ENCODE measurements around the gene CALR3. TPM values are rescaled to one million over a fixed set of nuclear protein-coding genes. Genes with fewer than 3 reads are reported as not detected.

The CALR3 gene
- total RNA-seq, 1 donor from 2014 or later: not detected

DNA sequence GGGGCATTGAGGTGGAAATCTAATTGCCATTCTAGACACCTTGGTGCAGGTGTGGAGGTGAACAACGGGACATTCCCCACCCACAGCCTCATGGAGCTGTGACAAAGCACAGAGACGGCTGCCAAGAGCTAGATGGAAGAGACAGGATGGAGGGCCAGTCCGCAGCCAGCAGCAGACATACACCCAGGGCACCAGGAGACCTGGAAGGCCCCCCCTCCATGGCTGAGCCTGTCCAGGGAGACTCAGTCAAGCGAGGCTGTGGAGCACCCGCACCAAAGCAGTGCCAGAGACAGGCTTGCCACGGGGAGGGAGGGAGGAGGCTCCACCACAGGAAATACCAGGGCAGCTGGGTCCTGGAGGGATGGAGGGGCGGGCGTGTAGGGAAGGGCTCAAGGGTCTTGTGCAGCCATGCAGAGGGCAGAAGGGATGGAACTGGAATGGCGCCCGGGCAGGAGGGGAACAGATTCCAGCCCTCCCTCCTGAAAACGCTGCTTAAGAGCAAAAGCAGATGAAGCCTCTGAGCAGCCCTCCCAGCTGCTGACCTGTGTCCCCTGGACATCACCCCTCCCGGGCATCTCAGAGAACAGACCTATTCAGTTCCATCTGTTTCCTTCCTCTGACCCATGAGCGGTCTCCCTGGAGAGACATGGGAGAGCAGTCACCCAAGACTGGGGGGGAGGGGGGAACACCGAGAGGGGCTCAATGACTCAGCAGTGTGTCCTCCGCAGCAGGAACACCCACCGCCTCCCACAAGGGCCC is 38.6 kb downstream of the CALR3 start:
- Histone ChIP-seq H3K4me3 (peak overlapping the region; percentile 14 to 31), H3K36me3 (no peaks in the 10 kb centered on the region), H3K4me1 (peaks cover 75% of the 10 kb centered on the region), H3K27ac (peak overlapping the region; percentile 80), H3K9me3 (no peaks in the 10 kb centered on the region), H3K27me3 (no peaks in the 10 kb centered on the region)
- DNase-seq (ENCODE audit: extremely low spot score in 2 of 2): no peak
- intact Hi-C loops (cut with DNase I): no loop called here
- TF ChIP-seq POLR2AphosphoS5 (IDR thresholded peaks at IDR 0.05; ENCODE audit: insufficient read depth in 1 of 2, low read depth in 1 of 2): peak in 1 of 2 donors; percentile 37
- TF ChIP-seq, protein P1, sequence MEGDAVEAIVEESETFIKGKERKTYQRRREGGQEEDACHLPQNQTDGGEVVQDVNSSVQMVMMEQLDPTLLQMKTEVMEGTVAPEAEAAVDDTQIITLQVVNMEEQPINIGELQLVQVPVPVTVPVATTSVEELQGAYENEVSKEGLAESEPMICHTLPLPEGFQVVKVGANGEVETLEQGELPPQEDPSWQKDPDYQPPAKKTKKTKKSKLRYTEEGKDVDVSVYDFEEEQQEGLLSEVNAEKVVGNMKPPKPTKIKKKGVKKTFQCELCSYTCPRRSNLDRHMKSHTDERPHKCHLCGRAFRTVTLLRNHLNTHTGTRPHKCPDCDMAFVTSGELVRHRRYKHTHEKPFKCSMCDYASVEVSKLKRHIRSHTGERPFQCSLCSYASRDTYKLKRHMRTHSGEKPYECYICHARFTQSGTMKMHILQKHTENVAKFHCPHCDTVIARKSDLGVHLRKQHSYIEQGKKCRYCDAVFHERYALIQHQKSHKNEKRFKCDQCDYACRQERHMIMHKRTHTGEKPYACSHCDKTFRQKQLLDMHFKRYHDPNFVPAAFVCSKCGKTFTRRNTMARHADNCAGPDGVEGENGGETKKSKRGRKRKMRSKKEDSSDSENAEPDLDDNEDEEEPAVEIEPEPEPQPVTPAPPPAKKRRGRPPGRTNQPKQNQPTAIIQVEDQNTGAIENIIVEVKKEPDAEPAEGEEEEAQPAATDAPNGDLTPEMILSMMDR (IDR thresholded peaks at IDR 0.05): no peak
- no peak for TF ChIP-seq POLR2A (IDR thresholded peaks at IDR 0.05)

DNA sequence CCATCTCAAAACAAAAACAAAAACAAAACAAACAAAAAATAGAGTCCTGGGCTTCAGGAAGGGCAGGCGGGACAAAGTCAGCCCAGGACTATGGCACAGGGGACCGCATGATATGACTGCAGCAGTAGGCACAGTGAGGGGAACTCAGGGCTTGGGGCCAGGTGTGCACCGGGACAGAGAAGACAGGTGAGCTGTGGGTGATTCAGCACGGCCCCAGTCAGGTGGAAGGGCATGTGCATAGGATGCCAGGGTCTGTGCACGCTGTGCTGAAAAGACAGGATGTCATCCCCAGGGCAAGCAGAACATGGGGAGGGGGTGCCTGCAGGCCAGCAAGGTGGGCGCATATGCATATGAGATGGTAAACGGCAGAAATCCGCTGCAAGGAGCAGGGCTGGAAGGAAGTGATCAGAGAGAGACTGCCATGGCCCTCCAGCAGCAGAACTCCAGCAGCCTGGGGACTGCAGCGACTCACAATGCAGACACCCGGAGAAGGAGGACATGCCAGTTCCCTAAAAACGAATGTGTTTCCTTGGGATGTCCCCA is 39.2 kb downstream of the CALR3 start:
- no peak for DNase-seq (ENCODE audit: extremely low spot score in 2 of 2)
- no peaks in the 10 kb centered on the region for H3K9me3 ChIP-seq
- no peak for TF ChIP-seq POLR2AphosphoS5 (IDR thresholded peaks at IDR 0.05; ENCODE audit: insufficient read depth in 1 of 2, low read depth in 1 of 2)
- no peak for TF ChIP-seq POLR2A (IDR thresholded peaks at IDR 0.05)
- TF ChIP-seq, protein P1 (IDR thresholded peaks at IDR 0.05): no peak
- intact Hi-C loops (cut with DNase I): no loop called here
- H3K27ac ChIP-seq: peak overlapping the region; percentile 80
- H3K27me3 ChIP-seq: no peaks in the 10 kb centered on the region
- peak overlapping the region in 1 of 2 donors; percentile 31 for H3K4me3 ChIP-seq
- no peaks in the 10 kb centered on the region for H3K36me3 ChIP-seq
- peaks cover 75% of the 10 kb centered on the region for H3K4me1 ChIP-seq

DNA sequence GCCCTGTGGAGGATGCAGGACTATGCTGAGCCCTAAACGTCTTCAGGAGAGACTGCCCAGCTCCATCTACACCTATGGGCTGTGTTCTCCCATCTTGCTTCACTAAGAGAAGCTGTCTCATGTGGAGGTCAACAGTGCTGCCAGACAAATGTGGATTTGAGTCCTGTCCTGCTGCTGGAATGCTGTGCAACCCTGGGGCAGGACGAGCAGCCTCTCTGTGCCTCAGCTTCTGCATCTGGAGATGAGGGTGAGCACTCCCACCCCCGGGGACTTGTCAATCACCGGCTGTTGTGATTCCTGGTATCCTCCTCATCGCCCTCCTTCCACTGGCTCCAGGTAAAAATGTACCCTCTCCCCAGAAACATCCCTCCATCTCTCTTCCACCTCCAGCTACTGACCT is 40.5 kb downstream of the CALR3 start:
- H3K4me3 ChIP-seq: no peak overlapping the region
- DNase-seq (ENCODE audit: extremely low spot score in 2 of 2): no peak
- H3K27ac ChIP-seq: peak overlapping the region; percentile 80
- intact Hi-C loops (cut with DNase I): no loop called here
- no peaks in the 10 kb centered on the region for H3K36me3 ChIP-seq
- H3K4me1 ChIP-seq: peaks cover 72% of the 10 kb centered on the region
- no peak for TF ChIP-seq POLR2A (IDR thresholded peaks at IDR 0.05)
- TF ChIP-seq, protein P1 (IDR thresholded peaks at IDR 0.05): no peak
- TF ChIP-seq POLR2AphosphoS5 (IDR thresholded peaks at IDR 0.05; ENCODE audit: insufficient read depth in 1 of 2, low read depth in 1 of 2): no peak
- no peaks in the 10 kb centered on the region for H3K9me3 ChIP-seq
- H3K27me3 ChIP-seq: no peaks in the 10 kb centered on the region

DNA sequence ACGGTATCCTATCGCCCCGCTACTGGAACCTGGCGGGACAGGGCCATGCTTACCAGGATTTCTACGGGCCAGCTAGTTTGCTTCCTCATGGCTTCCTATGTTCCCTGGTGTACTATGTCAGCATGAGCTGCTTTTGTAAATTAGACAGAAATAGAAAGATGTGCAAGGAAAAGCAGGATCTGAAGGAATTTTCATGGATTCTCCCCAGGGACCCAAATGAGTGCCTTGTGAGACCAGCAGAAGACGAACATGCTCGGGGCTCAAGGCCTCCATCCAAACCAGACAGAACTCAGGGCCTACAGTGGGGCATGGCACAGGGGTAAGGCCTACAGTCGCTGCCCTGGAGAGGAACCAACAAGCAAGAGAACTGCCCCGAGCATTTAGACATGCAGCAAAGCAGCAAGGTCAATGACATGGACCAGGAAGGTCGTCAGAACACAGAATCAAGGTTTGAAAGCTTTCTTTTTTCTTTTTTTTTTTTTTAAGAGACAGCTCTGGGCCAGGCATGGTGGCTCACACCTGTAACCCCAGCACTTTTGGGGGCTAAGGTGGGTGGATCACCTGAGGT is 41.5 kb downstream of the CALR3 start:
- no peak overlapping the region for H3K4me3 ChIP-seq
- no peaks in the 10 kb centered on the region for H3K9me3 ChIP-seq
- H3K4me1 ChIP-seq: peaks cover 63% of the 10 kb centered on the region
- intact Hi-C loops (cut with DNase I): no loop called here
- no peak for DNase-seq (ENCODE audit: extremely low spot score in 2 of 2)
- no peaks in the 10 kb centered on the region for H3K36me3 ChIP-seq
- H3K27me3 ChIP-seq: no peaks in the 10 kb centered on the region
- TF ChIP-seq, protein P1 (IDR thresholded peaks at IDR 0.05): no peak
- TF ChIP-seq POLR2A (IDR thresholded peaks at IDR 0.05): no peak
- TF ChIP-seq POLR2AphosphoS5 (IDR thresholded peaks at IDR 0.05; ENCODE audit: insufficient read depth in 1 of 2, low read depth in 1 of 2): no peak
- H3K27ac ChIP-seq: peak overlapping the region; percentile 63

DNA sequence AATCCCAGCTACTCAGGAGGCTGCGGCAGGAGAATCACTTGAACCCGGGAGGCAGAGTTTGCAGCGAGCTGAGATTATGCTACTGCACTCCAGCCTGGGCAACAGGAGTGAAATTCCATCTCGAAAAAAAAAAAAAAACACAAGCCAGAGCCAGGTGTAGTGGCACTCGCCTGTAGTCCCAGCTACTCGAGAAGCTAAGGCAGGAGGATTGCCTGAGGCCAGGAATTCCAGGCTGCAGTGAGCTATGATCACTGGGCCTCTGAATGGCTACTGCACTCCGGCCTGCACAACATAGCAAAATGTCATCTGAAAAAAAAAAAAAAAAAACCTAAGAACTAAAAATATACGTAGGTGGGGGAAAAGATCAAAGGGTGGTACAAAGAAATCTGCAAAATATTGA is 43.6 kb downstream of the CALR3 start:
- intact Hi-C loops (cut with DNase I): no loop called here
- TF ChIP-seq POLR2A (IDR thresholded peaks at IDR 0.05) (no peak), POLR2AphosphoS5 (IDR thresholded peaks at IDR 0.05; ENCODE audit: insufficient read depth in 1 of 2, low read depth in 1 of 2) (no peak)
- TF ChIP-seq, protein P1 (IDR thresholded peaks at IDR 0.05): no peak

More for the DNA sequence above, 43.6 kb downstream of the CALR3 start:
- no peak overlapping the region for H3K4me3 ChIP-seq
- DNase-seq (ENCODE audit: extremely low spot score in 2 of 2): no peak
- H3K9me3 ChIP-seq: no peaks in the 10 kb centered on the region
- H3K27me3 ChIP-seq: no peaks in the 10 kb centered on the region
- no peak overlapping the region for H3K27ac ChIP-seq
- H3K36me3 ChIP-seq: no peaks in the 10 kb centered on the region
- peaks cover 52% of the 10 kb centered on the region for H3K4me1 ChIP-seq
